Left lung (tissue), 10 donors: ENCODE data around the gene TBCD. TPM values are rescaled to one million over a fixed set of nuclear protein-coding genes. Genes with fewer than 3 reads are reported as not detected.
"Not testable (repeated sequence)": the region's sequence is repeated elsewhere in the genome, so short reads cannot be mapped to it uniquely, and the experiment has no call there.

Experiments used
- ATAC-seq: fragments of 200-7000 bp; cut with Tn5 transposase; one replicate; pipeline ENCODE4 v1.9.1; 2020; ENCODE audit warnings: moderate library complexity
- DNase-seq, 4 donors: peaks; one replicate each; pipeline ENCODE4 v3.0.0-alpha.2; 2013 to 2020
- H3K27ac ChIP-seq, 2 donors: fragments of 200-600 bp; sonication (generic) in 1 of 2; one replicate each; pipeline versions ENCODE4 v1.5.0 to v1.8.0; 2020 to 2021
- H3K27me3 ChIP-seq, 2 donors: fragments of 200-600 bp; sonication (generic) in 1 of 2; one replicate each; pipeline versions ENCODE4 v1.5.0 to v1.8.0; 2020 to 2021
- H3K36me3 ChIP-seq, 2 donors: fragments of 200-600 bp; sonication (generic) in 1 of 2; one replicate each; pipeline versions ENCODE4 v1.5.0 to v1.8.0; 2020 to 2021
- H3K4me1 ChIP-seq, 2 donors: fragments of 200-600 bp; one replicate each; pipeline ENCODE4 v1.8.0; 2021
- H3K4me3 ChIP-seq, 2 donors: fragments of 200-600 bp; sonication (generic) in 1 of 2; one replicate each; pipeline versions ENCODE4 v1.5.0 to v1.8.0; 2020 to 2021; ENCODE audit warnings: mild to moderate bottlenecking in 1 of 2
- H3K9me3 ChIP-seq, 2 donors: fragments of 200-600 bp; sonication (generic) in 1 of 2; one replicate each; pipeline versions ENCODE4 v1.5.0 to v1.8.0; 2020 to 2021
- CTCF ChIP-seq, 2 donors: fragments of 200-600 bp; sonication (generic) in 1 of 2; IDR thresholded peaks; one replicate each; pipeline versions ENCODE4 v1.5.0 to v1.8.0; 2021; ENCODE audit warnings: antibody characterized with exemption in 2 of 2
- intact Hi-C, 2 donors: fragments of 100-400 bp; cut with DNase I; formaldehyde crosslinking; loops; one replicate each; pipeline versions ENCODE4 v1.11.2 to v1.14.2; 2022
- polyA plus RNA-seq, 6 donors: library from polyadenylated mRNA; unstranded; fragments of 120-200 nt; gene quantifications; one replicate each; pipeline ENCODE4 v1.2.1, GENCODE V29; 2013; ENCODE audit not compliant: insufficient read length in 6 of 6
- total RNA-seq, 2 donors: library from RNA; stranded (reverse); fragmentation: NEBNext Ultra II Directional; extraction: Animal tissue kit (Norgen Biotek cat#: 25700); gene quantifications; one replicate each; pipeline ENCODE4 v1.2.1, GENCODE V29; 2021
- donor health status: DM: no; HTN: yes; CAD: no.
- donor health status: DM: no; HTN: no; CAD: no.

TBCD gene
- total and polyA plus RNA-seq, 8 donors: 87.2 to 133 (median 104) TPM

- ATAC-seq (no peak), DNase-seq (no peak)
- intact Hi-C loops: loop anchor here in 1 of 2 donors (5.0 kb wide), 1 partner anchor 183 kb away; no protein-coding TSS in a partner anchor
- Histone ChIP-seq H3K27me3 (no peaks in the 10 kb centered on the region), H3K9me3 (no peaks in the 10 kb centered on the region), H3K4me1 (peaks cover 4 to 11% of the 10 kb centered on the region in 2 donors), H3K4me3 (no peak overlapping the region), H3K27ac (no peak overlapping the region), H3K36me3 (peaks cover 0 to 13% of the 10 kb centered on the region in 2 donors)
- TF ChIP-seq CTCF (IDR thresholded peaks at IDR 0.05): no peak
Measured at GRCh38 chr17:82964851-82965341, 213.0 kb downstream of the TBCD start.

- intact Hi-C loops: no loop called here
- ATAC-seq: no peak
- TF ChIP-seq CTCF (IDR thresholded peaks at IDR 0.05): no peak
- Histone ChIP-seq H3K4me1 (peaks cover 4 to 11% of the 10 kb centered on the region in 2 donors), H3K27ac (no peak overlapping the region), H3K36me3 (peaks cover 0 to 12% of the 10 kb centered on the region in 2 donors), H3K4me3 (no peak overlapping the region), H3K9me3 (no peaks in the 10 kb centered on the region), H3K27me3 (no peaks in the 10 kb centered on the region)
- DNase-seq: peak in 1 of 4 donors; percentile 23
Measured at GRCh38 chr17:82965371-82965770, 213.5 kb downstream of the TBCD start.

GRCh38 chr17:82966415-82966814 lies 214.6 kb downstream of the TBCD start:
- no peaks in the 10 kb centered on the region for H3K9me3 ChIP-seq
- TF ChIP-seq CTCF (IDR thresholded peaks at IDR 0.05): no peak
- H3K27ac ChIP-seq: no peak overlapping the region
- intact Hi-C loops: no loop called here
- no peak overlapping the region for H3K4me3 ChIP-seq
- peaks cover 0 to 6% of the 10 kb centered on the region in 2 donors for H3K36me3 ChIP-seq
- H3K4me1 ChIP-seq: peaks cover 4 to 11% of the 10 kb centered on the region in 2 donors
- DNase-seq: no peak
- no peaks in the 10 kb centered on the region for H3K27me3 ChIP-seq
- ATAC-seq: no peak

- H3K4me3 ChIP-seq: no peak overlapping the region
- no peak for TF ChIP-seq CTCF (IDR thresholded peaks at IDR 0.05)
- H3K4me1 ChIP-seq: peaks cover 4 to 11% of the 10 kb centered on the region in 2 donors
- H3K27me3 ChIP-seq: no peaks in the 10 kb centered on the region
- intact Hi-C loops: no loop called here
- no peak overlapping the region for H3K27ac ChIP-seq
- H3K36me3 ChIP-seq: peaks cover 0 to 6% of the 10 kb centered on the region in 2 donors
- ATAC-seq (no peak), DNase-seq (no peak)
- H3K9me3 ChIP-seq: no peaks in the 10 kb centered on the region
Measured at GRCh38 chr17:82967268-82968032, 215.6 kb downstream of the TBCD start.

- intact Hi-C loops, H3K27me3 ChIP-seq, H3K4me1 ChIP-seq, ATAC-seq, H3K4me3 ChIP-seq, H3K36me3 ChIP-seq, H3K9me3 ChIP-seq, H3K27ac ChIP-seq: not testable (repeated sequence)
- peak in 1 of 4 donors; percentile 28 for DNase-seq
Measured at GRCh38 chr17:82968033-82968841, 216.4 kb downstream of the TBCD start.
